Left ventricle myocardium inferior (tissue), 1 donor: ENCODE measurements around the gene CALN1. TPM values are rescaled to one million over a fixed set of nuclear protein-coding genes. Genes with fewer than 3 reads are reported as not detected.
"Not testable (repeated sequence)": the region's sequence is repeated elsewhere in the genome, so short reads cannot be mapped to it uniquely, and the experiment has no call there.

ENCODE experiments used
- DNase-seq: peaks from one replicate; pipeline ENCODE4 v3.0.0-alpha.2; 2020
- H3K27ac ChIP-seq: fragments of 200-600 bp; replicated peaks from 2 replicates; pipeline ENCODE4 v1.8.0; 2021
- H3K27me3 ChIP-seq: fragments of 200-600 bp; 2 replicates; pipeline ENCODE4 v1.8.0; 2021; ENCODE audit warnings: low read depth
- H3K36me3 ChIP-seq: fragments of 200-600 bp; 2 replicates; pipeline ENCODE4 v1.8.0; 2021
- H3K4me1 ChIP-seq: fragments of 200-600 bp; 2 replicates; pipeline ENCODE4 v1.8.0; 2021
- H3K4me3 ChIP-seq: fragments of 200-600 bp; 2 replicates; pipeline ENCODE4 v1.8.0; 2021; ENCODE audit warnings: mild to moderate bottlenecking, moderate library complexity
- H3K9me3 ChIP-seq: fragments of 200-600 bp; replicated peaks from 2 replicates; pipeline ENCODE4 v1.8.0; 2021
- CTCF ChIP-seq: fragments of 200-600 bp; IDR thresholded peaks from 2 replicates; pipeline ENCODE4 v1.8.0; 2021; ENCODE audit warnings: antibody characterized with exemption, mild to moderate bottlenecking, borderline replicate concordance
- intact Hi-C: fragments of 100-400 bp; cut with micrococcal nuclease; formaldehyde crosslinking; loops from one replicate; pipeline ENCODE4 v1.11.0; 2022
- long read RNA-seq: library from polyadenylated mRNA; unstranded; transcript quantifications from one replicate; pipeline ENCODE4 v2.0.0, GENCODE V29; 2021
- total RNA-seq: library from RNA; stranded (reverse); fragmentation: NEBNext Ultra II Directional; extraction: Animal tissue kit (Norgen Biotek cat#: 25700); gene quantifications from one replicate; pipeline ENCODE4 v1.2.1, GENCODE V29; 2021
- donor health status: DM: no; HTN: yes; CAD: no; lungs with severe emphysema.

Gene CALN1
- total RNA-seq = not detected
- long read RNA-seq = 0 reads

- intact Hi-C loops, H3K4me3 ChIP-seq, H3K36me3 ChIP-seq, H3K9me3 ChIP-seq, H3K27ac ChIP-seq, H3K27me3 ChIP-seq, H3K4me1 ChIP-seq, DNase-seq: not testable (repeated sequence)
Measured at GRCh38 chr7:72412121-72412618, at the start of gene CALN1. Gene CALN1 (minus strand): TSS chr7:72412338.

GRCh38 chr7:72453471-72453870, 41.3 kb upstream of the CALN1 start:
- no peaks in the 10 kb centered on the region for H3K4me1 ChIP-seq
- intact Hi-C loops = no loop called here
- H3K27ac ChIP-seq = no peak overlapping the region
- no peak for TF ChIP-seq CTCF
- no peak overlapping the region for H3K4me3 ChIP-seq
- DNase-seq = no peak
- peaks cover 16% of the 10 kb centered on the region for H3K27me3 ChIP-seq
- peaks cover 14% of the 10 kb centered on the region for H3K9me3 ChIP-seq
- H3K36me3 ChIP-seq = no peaks in the 10 kb centered on the region

DNA sequence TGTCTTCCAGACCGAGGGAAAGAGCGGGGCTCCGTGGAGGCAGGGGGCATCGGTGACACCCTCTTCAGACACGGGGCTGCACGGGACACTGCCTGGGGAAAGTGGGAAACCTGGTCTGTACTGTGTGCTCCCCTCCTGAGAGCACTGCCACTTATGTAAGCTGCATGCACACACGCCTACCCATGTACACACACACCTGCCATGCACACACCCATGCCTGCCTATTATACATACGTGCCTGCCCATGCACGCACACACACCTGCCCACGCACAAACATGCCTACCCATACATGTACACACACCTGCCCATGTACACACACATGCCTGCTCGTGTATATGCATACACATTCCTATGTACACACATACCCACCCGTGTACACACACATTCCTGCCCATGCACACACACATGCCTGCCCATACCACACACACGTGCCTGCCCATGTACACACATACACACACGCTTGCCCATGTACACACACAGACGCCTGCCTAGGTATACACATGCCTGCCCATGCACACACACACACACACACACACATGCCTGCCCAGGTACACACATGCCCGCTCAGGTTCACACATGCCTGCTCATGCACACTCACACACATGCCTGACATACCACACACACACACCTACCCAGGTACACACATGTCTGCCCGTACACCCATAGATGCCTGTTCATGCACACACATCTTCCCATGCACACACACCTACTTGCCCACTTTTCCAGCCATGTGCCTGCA, 35.5 kb upstream of the CALN1 start:
- no peak for DNase-seq
- Histone ChIP-seq H3K36me3 (no peaks in the 10 kb centered on the region), H3K4me3 (no peak overlapping the region), H3K4me1 (no peaks in the 10 kb centered on the region), H3K27me3 (peaks cover 71% of the 10 kb centered on the region), H3K9me3 (peaks cover 5% of the 10 kb centered on the region), H3K27ac (no peak overlapping the region)
- TF ChIP-seq CTCF = no peak
- intact Hi-C loops = no loop called here

DNA sequence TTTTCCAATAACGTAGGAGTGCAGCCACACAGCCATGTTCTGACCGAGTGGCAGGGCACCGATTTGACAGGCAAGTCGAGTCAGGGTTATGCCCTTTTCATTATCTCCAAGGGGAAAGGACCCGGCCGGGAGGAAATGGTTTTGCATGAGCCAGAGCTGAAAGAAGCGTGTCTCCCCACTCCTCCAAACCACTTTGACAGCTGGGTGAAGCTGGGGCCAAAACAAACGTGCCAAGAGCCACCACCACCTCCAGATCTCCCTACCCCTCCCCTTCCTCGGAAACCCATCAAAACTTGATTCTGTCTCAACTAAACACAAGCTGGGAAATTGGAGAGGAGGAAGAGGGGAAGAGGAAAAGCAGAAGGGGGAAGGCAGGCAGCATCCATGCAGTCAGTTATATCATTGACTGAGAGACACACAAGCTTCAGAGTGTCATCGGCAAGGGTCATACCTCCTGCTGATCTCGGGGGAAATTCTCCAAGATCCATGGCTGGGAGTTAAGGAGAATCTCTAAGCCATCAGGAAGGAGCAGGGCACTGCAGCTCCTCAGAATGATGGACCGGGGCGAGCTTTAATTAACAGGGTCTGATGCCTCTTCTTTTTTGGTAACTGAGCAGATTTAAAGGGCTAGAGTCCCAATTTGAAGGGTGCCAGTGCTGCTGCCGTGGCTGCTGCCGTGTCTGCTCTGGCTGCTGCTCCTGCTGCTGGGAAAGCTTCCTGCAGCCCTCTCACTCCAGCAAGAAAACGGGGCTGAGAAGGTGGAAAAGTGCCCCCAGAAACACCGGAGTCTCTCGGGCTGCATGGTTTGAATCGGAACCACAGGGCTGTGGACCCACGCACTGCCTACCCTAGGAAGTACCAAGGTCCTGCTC, 34.7 kb upstream of the CALN1 start:
- Histone ChIP-seq H3K27ac (no peak overlapping the region), H3K4me1 (no peaks in the 10 kb centered on the region), H3K36me3 (no peaks in the 10 kb centered on the region), H3K4me3 (no peak overlapping the region), H3K27me3 (peaks cover 79% of the 10 kb centered on the region), H3K9me3 (no peaks in the 10 kb centered on the region)
- TF ChIP-seq CTCF = no peak
- DNase-seq = no peak
- intact Hi-C loops = no loop called here

DNA sequence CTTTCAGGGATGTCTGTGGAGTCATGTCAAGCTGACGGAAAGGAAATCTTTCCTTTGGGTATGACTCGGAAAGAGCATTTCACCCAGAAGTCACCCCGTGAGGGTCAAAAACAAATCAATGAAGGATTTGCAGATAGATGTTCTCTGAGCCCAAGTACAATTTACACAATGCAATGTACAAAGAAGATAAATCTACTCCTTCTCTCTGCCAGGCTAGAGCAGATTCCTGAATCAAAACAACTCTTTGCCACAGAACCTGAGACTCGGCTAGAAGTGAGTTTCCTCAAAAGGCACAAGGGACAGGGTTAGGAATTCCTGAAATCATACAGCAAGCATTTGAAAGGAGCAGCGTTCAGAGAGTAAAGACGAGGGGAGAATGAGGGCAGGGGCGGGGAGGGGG, 34.0 kb upstream of the CALN1 start:
- H3K4me3 ChIP-seq = no peak overlapping the region
- no peak for TF ChIP-seq CTCF
- H3K4me1 ChIP-seq = no peaks in the 10 kb centered on the region
- no peak for DNase-seq
- H3K36me3 ChIP-seq = no peaks in the 10 kb centered on the region
- H3K27me3 ChIP-seq = peaks cover 86% of the 10 kb centered on the region
- intact Hi-C loops = no loop called here
- H3K9me3 ChIP-seq = no peaks in the 10 kb centered on the region
- no peak overlapping the region for H3K27ac ChIP-seq
